Spinal cord (tissue), 10 donors: Measurements from ENCODE around the gene BCOR. TPM values are rescaled to one million over a fixed set of nuclear protein-coding genes. Genes with fewer than 3 reads are reported as not detected.

Source experiments
- DNase-seq, 6 donors: peaks; one replicate each; pipeline versions ENCODE4 v3.0.0 to v3.0.0-alpha.2; 2013 to 2015; ENCODE audit warnings: low spot score in 6 of 6, low read depth in 4 of 6
- H3K27ac ChIP-seq: one replicate; pipeline ENCODE4 v1.5.1; 2013; ENCODE audit warnings: low read depth, low read length, control low read depth
- H3K27me3 ChIP-seq: one replicate; pipeline ENCODE4 v1.6.1; 2013; ENCODE audit warnings: low read length; ENCODE audit not compliant: control insufficient read depth, insufficient read depth
- H3K36me3 ChIP-seq: one replicate; pipeline ENCODE4 v1.6.1; 2013; ENCODE audit warnings: low read length; ENCODE audit not compliant: control insufficient read depth, insufficient read depth
- H3K4me1 ChIP-seq: one replicate; pipeline ENCODE4 v1.6.1; 2013; ENCODE audit warnings: low read length; ENCODE audit not compliant: control insufficient read depth, insufficient read depth
- H3K4me3 ChIP-seq: one replicate; pipeline ENCODE4 v1.5.1; 2013; ENCODE audit warnings: low read depth, low read length, control low read depth
- H3K9me3 ChIP-seq: one replicate; pipeline ENCODE4 v1.6.1; 2013; ENCODE audit warnings: low read length; ENCODE audit not compliant: control insufficient read depth, insufficient read depth
- WGBS: methylation state at CpG from one replicate; pipeline ENCODE4 v1.1.5; 2013; ENCODE audit warnings: missing lambda C conversion rate; ENCODE audit not compliant: insufficient coverage; 5-methylcytosine and 5-hydroxymethylcytosine counted together
- polyA plus RNA-seq, 2 donors: library from polyadenylated mRNA; unstranded; fragments of 120-200 nt; gene quantifications; one replicate each; pipeline ENCODE4 v1.2.1, GENCODE V29; 2013; ENCODE audit not compliant: insufficient read length in 2 of 2
- total RNA-seq, 2 donors: library from RNA; depleted of rRNA in 1 of 2; stranded (reverse); fragments of 120-200 nt in 1 of 2; fragments of >200 nt in 1 of 2; gene quantifications; one replicate each; pipeline versions ENCODE4 v1.2.3 to v1.2.4, GENCODE V29; 2013 to 2014
- donor health status: healthy.

The BCOR gene
- total and polyA plus RNA-seq, 4 donors = 26.7 to 32.3 (median 31.6) TPM

DNA sequence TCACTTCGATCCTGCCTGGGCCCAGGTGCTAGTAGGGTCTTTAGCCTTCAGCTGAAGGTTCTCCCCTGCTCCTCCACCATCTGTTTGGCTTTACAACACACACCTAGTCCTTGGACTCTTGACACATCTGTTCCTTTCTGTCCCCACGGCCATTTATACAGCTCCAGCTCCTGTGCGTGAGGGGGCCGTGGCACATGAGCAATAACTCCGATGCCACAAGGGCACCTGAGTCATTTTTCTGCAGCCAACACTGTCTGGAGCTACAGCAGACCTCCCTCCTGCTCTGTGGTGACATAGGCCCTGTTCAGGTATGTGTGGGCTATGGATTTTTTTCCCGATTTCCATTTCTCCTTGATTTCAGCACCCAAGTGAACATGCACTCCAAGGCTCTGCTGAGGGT is 44.7 kb upstream of the BCOR start:
- H3K4me1 ChIP-seq = peaks cover 49% of the 10 kb centered on the region
- H3K27ac ChIP-seq = no peak overlapping the region
- peaks cover 38% of the 10 kb centered on the region for H3K27me3 ChIP-seq
- H3K4me3 ChIP-seq = no peak overlapping the region
- no peaks in the 10 kb centered on the region for H3K36me3 ChIP-seq
- 70% methylated on average over 5 of the region's 6 CpGs for WGBS
- no peak for DNase-seq
- H3K9me3 ChIP-seq = no peaks in the 10 kb centered on the region

DNA sequence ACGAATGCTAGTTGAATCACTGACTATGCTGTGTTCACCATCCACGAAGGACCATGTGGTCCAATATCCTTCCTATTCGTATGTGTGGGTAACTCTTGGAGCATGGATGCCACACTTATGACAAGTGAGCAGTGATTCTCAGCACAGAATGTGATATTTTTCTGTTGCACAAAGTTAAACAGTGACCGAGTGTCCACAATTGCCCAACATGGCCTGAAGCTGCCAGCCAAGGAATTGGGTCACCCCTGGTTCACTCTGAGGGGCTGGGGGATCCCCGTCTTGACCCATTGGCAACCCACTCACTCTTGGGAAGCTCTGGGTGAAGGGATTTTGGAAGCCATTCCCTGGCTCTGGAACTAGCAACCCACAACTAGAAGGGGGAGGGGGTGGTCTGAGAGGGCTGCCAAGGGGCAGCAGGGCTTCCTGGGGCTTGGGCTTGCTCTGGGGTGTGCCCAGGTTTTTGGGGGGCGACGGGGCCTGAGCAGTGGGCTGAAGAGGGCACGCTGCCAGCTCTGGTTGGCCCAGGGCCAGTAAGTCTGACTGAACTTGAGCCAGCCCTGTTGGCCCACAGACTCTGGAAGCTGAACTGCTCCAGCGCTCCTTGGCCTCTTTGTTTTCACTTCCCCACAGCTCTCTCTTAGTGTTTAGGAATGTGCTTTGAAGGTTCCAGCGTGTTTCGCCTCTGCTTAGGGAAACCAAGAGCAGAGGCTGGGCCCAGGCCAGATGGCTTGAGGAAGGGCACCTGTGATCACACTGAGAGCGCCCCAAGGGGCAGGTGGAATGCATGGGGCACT is 43.1 kb upstream of the BCOR start:
- 38% methylated on average over 11 of the region's 12 CpGs for WGBS
- peak in 2 of 6 donors; percentile 66 to 75 for DNase-seq

DNA sequence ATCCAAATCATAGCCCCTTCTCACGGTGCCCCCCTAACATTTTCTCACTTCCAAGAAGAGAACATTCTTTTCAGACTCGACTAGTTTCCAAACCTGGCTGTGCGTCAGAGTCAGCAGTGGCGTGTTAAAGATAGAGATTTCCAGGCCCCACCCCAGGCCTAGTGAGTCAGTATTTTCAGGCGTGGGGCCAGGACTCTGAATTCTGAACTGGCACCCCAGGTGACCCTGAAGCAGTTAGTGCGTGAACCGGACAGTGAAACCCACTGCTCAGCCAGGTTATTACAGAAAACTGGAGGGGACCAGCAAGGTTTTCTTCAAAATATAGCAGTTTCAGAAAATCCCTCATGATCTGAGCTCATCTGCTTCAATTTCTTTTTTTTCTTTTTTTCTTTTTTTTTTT is 35.0 kb upstream of the BCOR start:
- no peaks in the 10 kb centered on the region for H3K36me3 ChIP-seq
- DNase-seq = no peak
- H3K4me3 ChIP-seq = no peak overlapping the region
- no peaks in the 10 kb centered on the region for H3K4me1 ChIP-seq
- H3K27ac ChIP-seq = no peak overlapping the region
- no peaks in the 10 kb centered on the region for H3K9me3 ChIP-seq
- 72% methylated on average over 7 of the region's 7 CpGs for WGBS
- no peaks in the 10 kb centered on the region for H3K27me3 ChIP-seq

More for the DNA sequence above, 43.1 kb upstream of the BCOR start:
- H3K27ac ChIP-seq = peak overlapping the region; percentile 57
- peaks cover 36% of the 10 kb centered on the region for H3K4me1 ChIP-seq
- no peaks in the 10 kb centered on the region for H3K9me3 ChIP-seq
- peaks cover 24% of the 10 kb centered on the region for H3K27me3 ChIP-seq
- H3K36me3 ChIP-seq = no peaks in the 10 kb centered on the region
- H3K4me3 ChIP-seq = no peak overlapping the region

DNA sequence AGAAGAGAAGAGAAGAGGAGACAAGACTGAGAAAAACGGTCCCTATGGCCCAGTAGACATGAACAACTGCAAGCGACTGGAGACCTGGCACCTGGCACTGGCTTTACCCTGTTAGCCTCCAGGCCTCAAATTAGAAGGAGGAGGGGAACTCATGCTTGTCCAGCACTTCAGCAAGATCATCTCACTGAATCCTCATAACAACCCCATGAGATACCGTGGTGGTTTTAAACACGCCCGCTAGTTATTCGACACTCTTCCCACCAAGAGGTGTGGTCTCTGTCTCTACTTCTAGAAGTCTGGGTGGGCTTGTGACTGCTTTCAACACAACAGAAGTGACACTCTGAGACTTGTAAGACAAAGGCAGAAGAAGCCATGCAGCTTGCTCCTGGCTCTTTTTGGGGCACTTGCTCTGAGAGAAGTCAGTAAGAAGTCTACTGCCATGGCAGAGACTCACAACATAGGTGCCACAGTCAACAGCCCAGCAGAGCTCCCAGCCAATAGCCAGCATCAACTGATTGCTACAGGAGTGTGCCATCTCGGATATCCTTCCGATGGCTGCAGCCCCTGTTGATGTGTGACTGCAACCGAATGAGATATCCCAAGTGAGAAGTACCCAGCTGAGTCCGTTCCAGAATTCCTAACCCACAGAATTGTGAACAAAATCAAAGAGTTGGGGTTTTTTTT is 34.0 kb upstream of the BCOR start:
- Histone ChIP-seq H3K27me3 (no peaks in the 10 kb centered on the region), H3K36me3 (no peaks in the 10 kb centered on the region), H3K4me3 (no peak overlapping the region), H3K9me3 (no peaks in the 10 kb centered on the region), H3K4me1 (no peaks in the 10 kb centered on the region), H3K27ac (no peak overlapping the region)
- no peak for DNase-seq
- WGBS = 80% methylated on average over 7 of the region's 10 CpGs

DNA sequence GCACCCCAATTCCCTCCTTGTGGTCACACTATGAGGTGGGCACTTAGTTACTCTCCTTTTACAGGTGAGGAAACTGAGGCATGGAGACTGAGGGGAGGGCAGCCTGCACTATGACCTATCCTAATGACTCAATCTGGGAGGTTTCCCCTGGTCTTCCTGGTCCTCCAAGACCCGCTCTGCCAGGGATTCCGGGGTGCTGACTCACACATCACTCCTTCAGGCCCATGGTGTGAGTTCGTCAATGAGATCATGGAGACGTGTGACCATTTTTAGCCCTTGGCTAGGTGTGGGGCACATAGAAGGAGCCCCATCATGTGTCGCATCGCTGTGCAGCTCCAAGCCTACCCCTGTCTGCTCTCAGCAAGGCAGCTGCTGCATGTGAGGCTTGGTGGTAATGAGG is 32.4 kb upstream of the BCOR start:
- 86% methylated on average over 6 of the region's 6 CpGs for WGBS

DNA sequence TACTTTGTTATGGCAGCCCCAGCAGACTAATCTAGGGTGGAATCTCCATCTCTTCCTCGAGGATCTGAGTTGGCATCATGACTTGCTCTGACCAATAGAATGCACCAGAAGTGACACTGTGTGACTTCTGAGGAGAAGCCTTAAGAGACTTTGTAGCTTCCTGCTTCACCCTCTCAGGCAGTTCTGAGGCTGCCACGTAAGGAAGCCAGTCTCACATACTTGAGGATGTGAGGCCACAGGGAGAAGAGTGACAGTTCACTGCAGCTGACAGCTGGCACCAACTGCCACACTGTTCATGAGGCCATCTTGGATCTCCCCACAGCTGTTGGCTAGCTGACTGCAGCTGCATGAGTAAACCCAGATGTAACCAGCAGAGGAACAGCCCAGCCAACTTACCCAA is 29.3 kb upstream of the BCOR start:
- Histone ChIP-seq H3K4me3 (no peak overlapping the region), H3K4me1 (no peaks in the 10 kb centered on the region), H3K27ac (no peak overlapping the region), H3K36me3 (no peaks in the 10 kb centered on the region), H3K9me3 (no peaks in the 10 kb centered on the region), H3K27me3 (no peaks in the 10 kb centered on the region)
- 55% methylated on average over 2 of the region's 2 CpGs for WGBS
- DNase-seq = no peak

More for the DNA sequence above, 32.4 kb upstream of the BCOR start:
- H3K27ac ChIP-seq = no peak overlapping the region
- no peak for DNase-seq
- H3K9me3 ChIP-seq = no peaks in the 10 kb centered on the region
- no peak overlapping the region for H3K4me3 ChIP-seq
- no peaks in the 10 kb centered on the region for H3K36me3 ChIP-seq
- no peaks in the 10 kb centered on the region for H3K4me1 ChIP-seq
- no peaks in the 10 kb centered on the region for H3K27me3 ChIP-seq

DNA sequence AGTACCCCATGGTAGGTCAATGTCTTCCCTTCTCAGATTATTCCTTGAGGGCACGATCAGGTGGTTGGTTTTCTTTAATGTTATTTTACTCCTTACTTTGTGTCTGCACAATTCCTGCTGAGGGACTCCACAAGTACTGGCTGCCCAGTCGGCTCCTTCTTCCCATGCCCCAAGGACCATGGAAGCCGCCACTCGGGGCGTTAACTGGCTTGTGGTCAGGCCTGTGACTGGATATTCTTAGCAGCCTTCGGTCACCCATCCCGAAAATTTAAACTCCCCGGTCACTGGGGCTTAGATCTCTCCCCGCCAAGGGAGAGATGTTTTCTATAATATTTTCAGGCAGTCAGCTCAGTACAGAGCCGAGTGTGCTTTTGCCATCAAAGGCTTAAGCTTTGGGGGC is 24.7 kb upstream of the BCOR start:
- Histone ChIP-seq H3K36me3 (no peaks in the 10 kb centered on the region), H3K4me1 (no peaks in the 10 kb centered on the region), H3K27me3 (peaks cover 3% of the 10 kb centered on the region), H3K4me3 (no peak overlapping the region), H3K9me3 (no peaks in the 10 kb centered on the region), H3K27ac (no peak overlapping the region)
- WGBS = 91% methylated on average over 9 of the region's 10 CpGs
- DNase-seq = no peak

DNA sequence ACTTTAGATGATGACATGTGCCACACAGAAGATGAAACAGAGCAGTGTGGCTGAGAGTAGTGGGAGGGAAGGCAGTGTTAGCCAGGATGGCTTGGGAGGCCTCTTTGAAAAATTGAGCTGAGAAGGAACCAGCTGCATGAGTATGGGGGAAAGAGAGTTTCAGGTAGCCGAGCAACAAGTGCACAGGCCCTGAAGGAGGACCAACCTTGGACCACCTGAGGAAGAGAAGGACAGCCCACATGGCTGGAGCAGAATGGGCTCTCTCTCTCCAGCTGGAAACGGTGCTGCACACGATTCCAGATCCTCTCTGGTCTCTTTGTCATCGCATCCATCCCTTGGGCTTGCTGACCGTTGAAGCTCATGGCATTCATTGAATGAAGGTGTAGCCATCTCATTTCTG is 23.9 kb upstream of the BCOR start:
- Histone ChIP-seq H3K9me3 (no peaks in the 10 kb centered on the region), H3K27me3 (peaks cover 3% of the 10 kb centered on the region), H3K4me3 (no peak overlapping the region), H3K27ac (no peak overlapping the region), H3K36me3 (no peaks in the 10 kb centered on the region), H3K4me1 (no peaks in the 10 kb centered on the region)
- WGBS = 78% methylated on average over 5 of the region's 5 CpGs
- no peak for DNase-seq

DNA sequence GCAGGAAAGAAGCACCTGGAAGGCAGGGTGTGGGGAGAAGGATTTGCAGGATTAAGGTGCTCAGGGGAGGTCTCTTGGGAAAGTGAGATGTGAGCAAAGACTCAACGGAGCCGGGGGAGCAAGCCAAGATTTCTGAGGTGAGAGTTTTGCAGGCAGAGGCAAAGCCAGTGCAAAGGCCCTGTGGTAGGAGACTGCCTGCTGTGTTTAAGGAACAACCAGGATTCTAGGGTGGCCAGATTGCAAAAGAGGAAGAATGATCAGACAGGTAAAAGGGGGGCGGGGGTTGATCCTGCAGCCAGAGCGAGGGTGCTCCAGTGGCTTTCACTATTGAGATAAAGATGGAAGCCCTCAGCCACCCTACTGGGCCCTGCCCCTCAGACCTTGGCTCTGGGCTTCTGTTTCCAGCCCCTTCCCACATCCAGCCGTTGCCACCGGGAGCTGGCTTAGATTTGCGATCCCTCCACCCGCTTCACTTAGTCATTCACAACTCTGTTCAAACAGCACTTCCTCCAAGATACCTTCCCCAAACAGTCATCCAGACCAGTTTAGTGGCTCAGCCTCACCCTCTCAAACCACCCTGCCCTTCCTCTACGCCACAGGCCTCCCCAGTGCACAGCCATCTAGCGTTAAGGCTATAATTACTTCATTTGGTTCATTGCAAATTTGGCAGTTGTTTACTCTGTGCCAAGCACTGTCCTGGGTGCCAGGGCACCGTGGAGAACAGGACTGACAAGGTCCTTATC is 23.3 kb upstream of the BCOR start:
- no peak for DNase-seq
- Histone ChIP-seq H3K27ac (no peak overlapping the region), H3K4me1 (no peaks in the 10 kb centered on the region), H3K4me3 (no peak overlapping the region), H3K9me3 (no peaks in the 10 kb centered on the region), H3K36me3 (no peaks in the 10 kb centered on the region), H3K27me3 (peaks cover 3% of the 10 kb centered on the region)
- WGBS = 81% methylated on average over 11 of the region's 11 CpGs
